K562 (cell line): Measurements from ENCODE around the gene S100A8. TPM values are rescaled to one million over a fixed set of nuclear protein-coding genes. Genes with fewer than 3 reads are reported as not detected.

Experiments used
- ATAC-seq: fragments of 200-7000 bp; cut with Tn5 transposase; 3 replicates; pipeline ENCODE4 v1.9.1; 2020; ENCODE audit warnings: moderate library complexity
- BruUV-seq: library from RNA; stranded (reverse); fragments of 400-500 nt; replicated peaks from 2 replicates; lab custom pipeline; 2021; lab: Mats Ljungman, UMichigan
- CTCF ChIA-PET: fragments of 300-600 bp; formaldehyde crosslinking; extraction: SDS; loops from one replicate; lab custom pipeline; 2021; ENCODE audit warnings: low intra/inter-chr PET ratio; lab: Yijun Ruan, JAX
- POLR2A ChIA-PET: fragments of 300-600, 350-650 bp; sonication (Branson Sonifier 250); formaldehyde crosslinking; extraction: SDS; loops from one replicate; lab custom pipeline; 2021; ENCODE audit warnings: antibody characterized with exemption, inconsistent platforms; lab: Yijun Ruan, JAX
- DNase-seq, 4 experiments: peaks; one replicate each; pipeline versions ENCODE4 v3.0.0 to v3.0.0-alpha.2; 2011 to 2018; ENCODE audit warnings: low spot score in 3 of 4, mixed read lengths in 3 of 4; ENCODE audit errors: extremely low read depth in 1 of 4
- FAIRE-seq: peaks from 2 replicates; lab custom pipeline; 2011; peaks lifted over from hg19 to GRCh38; lab: Jason Lieb, UNC
- H2AFZ ChIP-seq: 2 replicates; pipeline ENCODE4 v1.6.0; 2011; ENCODE audit warnings: low read depth, low read length, control low read depth, inconsistent platforms
- H3K27ac ChIP-seq: fragments of 200-600 bp; 3 replicates; pipeline ENCODE4 v1.8.0; 2011; ENCODE audit warnings: low read depth, mild to moderate bottlenecking, control low read depth, inconsistent platforms, low read length, moderate library complexity, mixed read lengths; ENCODE audit errors: extremely low read depth
- H3K27me3 ChIP-seq, 2 experiments: fragments of 300-600 bp in 1 of 2; 2 replicates in 1 of 2; 3 replicates in 1 of 2; pipeline versions ENCODE4 v1.6.0 to v1.8.0; 2011; ENCODE audit warnings: inconsistent platforms in 2 of 2, low read length in 2 of 2, mild to moderate bottlenecking in 1 of 2, mixed read lengths in 1 of 2, moderate library complexity in 1 of 2; ENCODE audit not compliant: control insufficient read depth in 2 of 2, insufficient read depth in 2 of 2
- H3K36me3 ChIP-seq: fragments of 300-600 bp; 3 replicates; pipeline ENCODE4 v1.8.0; 2011; ENCODE audit warnings: mild to moderate bottlenecking, low read length, inconsistent platforms; ENCODE audit not compliant: control insufficient read depth, insufficient read depth
- H3K4me1 ChIP-seq, 2 experiments: fragments of 200-600 bp in 1 of 2; replicated peaks in 1 of 2; 2 replicates in 1 of 2; 3 replicates in 1 of 2; pipeline versions ENCODE4 v1.5.1 to v1.8.0; 2011; ENCODE audit warnings: inconsistent platforms in 2 of 2, low read length in 2 of 2, mild to moderate bottlenecking in 1 of 2, mixed read lengths in 1 of 2, moderate library complexity in 1 of 2; ENCODE audit not compliant: control insufficient read depth in 2 of 2, insufficient read depth in 2 of 2
- H3K4me2 ChIP-seq: 2 replicates; pipeline ENCODE4 v1.6.1; 2011; ENCODE audit warnings: low read length, control low read depth, inconsistent platforms, mixed read lengths; ENCODE audit not compliant: insufficient read depth
- H3K4me3 ChIP-seq: fragments of 200-600 bp; sonication (generic), shearing (Covaris generic); 2 replicates; pipeline ENCODE4 v1.5.1; 2016; ENCODE audit warnings: control low read depth, inconsistent platforms
- H3K79me2 ChIP-seq: fragments of 200-600 bp; 3 replicates; pipeline ENCODE4 v1.8.0; 2011; ENCODE audit warnings: low read length, inconsistent platforms; ENCODE audit not compliant: control insufficient read depth, insufficient read depth
- H3K9ac ChIP-seq, 2 experiments: 2 replicates each; pipeline versions ENCODE4 v1.6.0 to v1.6.1; 2011; ENCODE audit warnings: low read depth in 2 of 2, low read length in 2 of 2, control low read depth in 1 of 2, inconsistent platforms in 1 of 2, mild to moderate bottlenecking in 1 of 2, mixed read lengths in 1 of 2; ENCODE audit not compliant: insufficient read depth in 1 of 2
- H3K9me1 ChIP-seq: one replicate; pipeline ENCODE4 v1.6.0; 2011; ENCODE audit warnings: inconsistent platforms, mild to moderate bottlenecking, low read length, moderate library complexity; ENCODE audit not compliant: control insufficient read depth, insufficient read depth
- H3K9me3 ChIP-seq: replicated peaks from 2 replicates; pipeline ENCODE4 v1.5.1; 2011; ENCODE audit warnings: low read depth, low read length, inconsistent platforms; ENCODE audit not compliant: control insufficient read depth, insufficient read depth
- H4K20me1 ChIP-seq: replicated peaks from 2 replicates; pipeline ENCODE4 v1.6.1; 2011; ENCODE audit warnings: low read length, inconsistent platforms, mixed read lengths; ENCODE audit not compliant: control insufficient read depth, insufficient read depth
- ATF1 ChIP-seq, 2 experiments: fragments of 450-650 bp in 1 of 2; IDR thresholded peaks; 2 replicates each; pipeline ENCODE4 v1.6.1; 2016; ENCODE audit warnings: missing compliant biosample characterization in 1 of 2, missing genetic modification characterization in 1 of 2
- RAD51 ChIP-seq: fragments of 450-650 bp; IDR thresholded peaks from 2 replicates; pipeline ENCODE4 v1.7.1; 2016; ENCODE audit warnings: low read depth, mild to moderate bottlenecking, borderline replicate concordance
- RNF2 ChIP-seq: sonication (generic); IDR thresholded peaks from 2 replicates; pipeline ENCODE4 v1.6.1; 2016
- ZNF140 ChIP-seq: fragments of 250-450 bp; sonication (Bioruptor Pico); IDR thresholded peaks from 2 replicates; pipeline ENCODE4 v1.8.0; 2021; ENCODE audit warnings: moderate library complexity, mild to moderate bottlenecking, inconsistent platforms
- ZNF384 ChIP-seq: IDR thresholded peaks from 2 replicates; pipeline ENCODE4 v1.6.1; 2012; ENCODE audit warnings: low read depth, low read length, improper control_type of control experiment
- ZNF717 ChIP-seq: fragments of 250-450 bp; sonication (Bioruptor Pico); IDR thresholded peaks from 2 replicates; pipeline ENCODE4 v1.5.0; 2021
- WGBS: fragments of 100-300 bp; shearing (Covaris generic); methylation state at CpG from one replicate; pipeline ENCODE4 v1.1.6; 2016; ENCODE audit warnings: low coverage, mixed read lengths; ENCODE audit not compliant: insufficient coverage; ENCODE audit errors: missing lambda C conversion rate; 5-methylcytosine and 5-hydroxymethylcytosine counted together
- in situ Hi-C: fragments of 300-500 bp; cut with MboI; formaldehyde crosslinking; loops from 4 replicates; pipeline ENCODE4 v1.15.0; 2018; ENCODE audit warnings: inconsistent platforms, mixed read lengths
- intact Hi-C: fragments of 100-400 bp; cut with micrococcal nuclease; formaldehyde crosslinking; loops from 2 replicates; pipeline ENCODE4 v1.14.2; 2022
- polyA plus RNA-seq, 8 experiments: library from polyadenylated mRNA; depleted of rRNA in 4 of 8; stranded (reverse) in 5 of 8; unstranded in 3 of 8; fragments of >200 nt; fragmentation: Nextera tagmentation in 2 of 8; fragmentation: Illumina TruSeq in 1 of 8; extraction: Ambion mirVana in 2 of 8; extraction: Trizol in 1 of 8; gene quantifications; 2 replicates each; pipeline versions ENCODE4 v1.2.1 to v1.2.3, GENCODE V29; 2011 to 2014; ENCODE audit warnings: inconsistent platforms in 1 of 8, missing spikeins in 1 of 8
- total RNA-seq, 7 experiments: library from RNA; depleted of rRNA in 6 of 7; stranded (reverse); fragments of >200 nt in 6 of 7; fragmentation: Illumina TruSeq in 2 of 7; extraction: Trizol in 2 of 7; gene quantifications; 2 replicates each; pipeline versions ENCODE4 v1.2.1 to v1.2.3, GENCODE V29; 2011 to 2021; ENCODE audit warnings: low replicate concordance in 1 of 7
- TF ChIP-seq, protein P1 (sequence below): fragments of 200-600 bp; sonication (generic); IDR thresholded peaks from one replicate; pipeline ENCODE4 v1.6.1; 2012; ENCODE audit warnings: mild to moderate bottlenecking, low read depth, low read length, inconsistent platforms

S100A8 gene
- total and polyA plus RNA-seq, 9 of the 15 experiments (the other 6 are each of a cell fraction or from before 2014, with no cell fraction given) = 0.15 to 0.60 TPM; not detected in 7

DNA sequence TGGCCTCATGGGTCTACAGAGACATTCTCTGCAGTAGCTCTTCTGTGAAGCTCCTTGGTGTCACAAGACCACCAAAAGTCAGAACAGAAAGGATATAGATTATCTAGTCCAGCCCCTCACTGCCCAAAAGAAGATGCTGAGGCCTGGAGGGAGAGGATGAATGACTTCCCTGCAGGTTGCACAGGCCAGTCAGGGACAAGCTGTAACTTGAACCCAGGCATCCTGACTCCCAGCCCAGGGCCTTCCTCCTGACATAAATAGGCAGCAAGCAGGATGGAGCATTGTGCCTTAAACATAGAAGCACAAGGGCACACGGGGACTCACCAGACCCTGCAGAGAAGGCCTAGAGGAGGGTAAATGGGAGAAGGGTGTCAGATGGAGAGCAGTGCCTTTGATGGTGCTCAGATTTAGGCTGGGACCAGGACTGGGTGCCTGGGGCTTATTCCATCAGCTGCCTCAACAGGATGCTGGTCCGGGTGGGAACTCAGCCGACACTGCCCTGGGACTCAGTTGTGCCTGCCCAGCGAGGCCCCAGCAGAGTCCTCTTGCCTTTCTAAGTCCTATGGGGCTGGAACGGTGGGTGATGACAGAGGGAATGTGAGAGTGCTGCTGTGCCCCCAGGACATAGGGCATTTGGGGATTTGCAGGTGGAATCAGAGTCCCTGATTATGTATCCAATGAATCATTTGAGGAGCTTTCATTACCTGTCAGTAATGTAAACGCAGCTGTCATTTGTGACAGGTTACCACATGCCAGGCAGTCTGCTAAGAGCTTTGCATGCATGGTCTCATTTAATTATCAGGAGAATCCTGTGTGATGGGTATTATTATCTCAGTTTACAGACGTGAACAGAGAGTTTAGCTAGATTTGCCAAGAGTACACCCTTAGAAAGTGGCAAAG is 38.6 kb upstream of the S100A8 start:
- H3K27ac ChIP-seq = no peak overlapping the region
- CTCF ChIA-PET = no interaction called here
- H2AFZ ChIP-seq = no peak overlapping the region
- 26% methylated on average over 7 of the region's 7 CpGs for WGBS
- no peak for DNase-seq
- no peak overlapping the region for H3K9ac ChIP-seq
- no peaks in the 10 kb centered on the region for H3K79me2 ChIP-seq
- H3K4me2 ChIP-seq = no peak overlapping the region
- peaks cover 6% of the 10 kb centered on the region for H3K9me1 ChIP-seq
- POLR2A ChIA-PET = interaction anchor here (0.5 to 1.1 kb wide), 4 partner anchors 32 to 1480 kb away, joined by 3 read pairs; no protein-coding TSS in a partner anchor
- no peak for FAIRE-seq
- peaks cover 0 to 6% of the 10 kb centered on the region in 2 experiments; a peak in 3 of 5 replicates for H3K27me3 ChIP-seq
- in situ Hi-C loops = no loop called here
- peaks cover 34 to 39% of the 10 kb centered on the region in 2 experiments for H3K4me1 ChIP-seq
- H3K9me3 ChIP-seq = no peaks in the 10 kb centered on the region
- intact Hi-C loops = loop anchor here (2.0 kb wide), 1 partner anchor 65 kb away; no protein-coding TSS in a partner anchor
- TF ChIP-seq ZNF384 (no peak), RNF2 (no peak), ZNF717 (CRISPR knock-in tag) (no peak), ATF1 (CRISPR knock-in tag; IDR thresholded peaks at IDR 0.05) (no peak), ATF1 (tag; IDR thresholded peaks at IDR 0.05) (no peak), RAD51 (no peak), ZNF140 (CRISPR knock-in tag) (no peak)
- TF ChIP-seq, protein P1, sequence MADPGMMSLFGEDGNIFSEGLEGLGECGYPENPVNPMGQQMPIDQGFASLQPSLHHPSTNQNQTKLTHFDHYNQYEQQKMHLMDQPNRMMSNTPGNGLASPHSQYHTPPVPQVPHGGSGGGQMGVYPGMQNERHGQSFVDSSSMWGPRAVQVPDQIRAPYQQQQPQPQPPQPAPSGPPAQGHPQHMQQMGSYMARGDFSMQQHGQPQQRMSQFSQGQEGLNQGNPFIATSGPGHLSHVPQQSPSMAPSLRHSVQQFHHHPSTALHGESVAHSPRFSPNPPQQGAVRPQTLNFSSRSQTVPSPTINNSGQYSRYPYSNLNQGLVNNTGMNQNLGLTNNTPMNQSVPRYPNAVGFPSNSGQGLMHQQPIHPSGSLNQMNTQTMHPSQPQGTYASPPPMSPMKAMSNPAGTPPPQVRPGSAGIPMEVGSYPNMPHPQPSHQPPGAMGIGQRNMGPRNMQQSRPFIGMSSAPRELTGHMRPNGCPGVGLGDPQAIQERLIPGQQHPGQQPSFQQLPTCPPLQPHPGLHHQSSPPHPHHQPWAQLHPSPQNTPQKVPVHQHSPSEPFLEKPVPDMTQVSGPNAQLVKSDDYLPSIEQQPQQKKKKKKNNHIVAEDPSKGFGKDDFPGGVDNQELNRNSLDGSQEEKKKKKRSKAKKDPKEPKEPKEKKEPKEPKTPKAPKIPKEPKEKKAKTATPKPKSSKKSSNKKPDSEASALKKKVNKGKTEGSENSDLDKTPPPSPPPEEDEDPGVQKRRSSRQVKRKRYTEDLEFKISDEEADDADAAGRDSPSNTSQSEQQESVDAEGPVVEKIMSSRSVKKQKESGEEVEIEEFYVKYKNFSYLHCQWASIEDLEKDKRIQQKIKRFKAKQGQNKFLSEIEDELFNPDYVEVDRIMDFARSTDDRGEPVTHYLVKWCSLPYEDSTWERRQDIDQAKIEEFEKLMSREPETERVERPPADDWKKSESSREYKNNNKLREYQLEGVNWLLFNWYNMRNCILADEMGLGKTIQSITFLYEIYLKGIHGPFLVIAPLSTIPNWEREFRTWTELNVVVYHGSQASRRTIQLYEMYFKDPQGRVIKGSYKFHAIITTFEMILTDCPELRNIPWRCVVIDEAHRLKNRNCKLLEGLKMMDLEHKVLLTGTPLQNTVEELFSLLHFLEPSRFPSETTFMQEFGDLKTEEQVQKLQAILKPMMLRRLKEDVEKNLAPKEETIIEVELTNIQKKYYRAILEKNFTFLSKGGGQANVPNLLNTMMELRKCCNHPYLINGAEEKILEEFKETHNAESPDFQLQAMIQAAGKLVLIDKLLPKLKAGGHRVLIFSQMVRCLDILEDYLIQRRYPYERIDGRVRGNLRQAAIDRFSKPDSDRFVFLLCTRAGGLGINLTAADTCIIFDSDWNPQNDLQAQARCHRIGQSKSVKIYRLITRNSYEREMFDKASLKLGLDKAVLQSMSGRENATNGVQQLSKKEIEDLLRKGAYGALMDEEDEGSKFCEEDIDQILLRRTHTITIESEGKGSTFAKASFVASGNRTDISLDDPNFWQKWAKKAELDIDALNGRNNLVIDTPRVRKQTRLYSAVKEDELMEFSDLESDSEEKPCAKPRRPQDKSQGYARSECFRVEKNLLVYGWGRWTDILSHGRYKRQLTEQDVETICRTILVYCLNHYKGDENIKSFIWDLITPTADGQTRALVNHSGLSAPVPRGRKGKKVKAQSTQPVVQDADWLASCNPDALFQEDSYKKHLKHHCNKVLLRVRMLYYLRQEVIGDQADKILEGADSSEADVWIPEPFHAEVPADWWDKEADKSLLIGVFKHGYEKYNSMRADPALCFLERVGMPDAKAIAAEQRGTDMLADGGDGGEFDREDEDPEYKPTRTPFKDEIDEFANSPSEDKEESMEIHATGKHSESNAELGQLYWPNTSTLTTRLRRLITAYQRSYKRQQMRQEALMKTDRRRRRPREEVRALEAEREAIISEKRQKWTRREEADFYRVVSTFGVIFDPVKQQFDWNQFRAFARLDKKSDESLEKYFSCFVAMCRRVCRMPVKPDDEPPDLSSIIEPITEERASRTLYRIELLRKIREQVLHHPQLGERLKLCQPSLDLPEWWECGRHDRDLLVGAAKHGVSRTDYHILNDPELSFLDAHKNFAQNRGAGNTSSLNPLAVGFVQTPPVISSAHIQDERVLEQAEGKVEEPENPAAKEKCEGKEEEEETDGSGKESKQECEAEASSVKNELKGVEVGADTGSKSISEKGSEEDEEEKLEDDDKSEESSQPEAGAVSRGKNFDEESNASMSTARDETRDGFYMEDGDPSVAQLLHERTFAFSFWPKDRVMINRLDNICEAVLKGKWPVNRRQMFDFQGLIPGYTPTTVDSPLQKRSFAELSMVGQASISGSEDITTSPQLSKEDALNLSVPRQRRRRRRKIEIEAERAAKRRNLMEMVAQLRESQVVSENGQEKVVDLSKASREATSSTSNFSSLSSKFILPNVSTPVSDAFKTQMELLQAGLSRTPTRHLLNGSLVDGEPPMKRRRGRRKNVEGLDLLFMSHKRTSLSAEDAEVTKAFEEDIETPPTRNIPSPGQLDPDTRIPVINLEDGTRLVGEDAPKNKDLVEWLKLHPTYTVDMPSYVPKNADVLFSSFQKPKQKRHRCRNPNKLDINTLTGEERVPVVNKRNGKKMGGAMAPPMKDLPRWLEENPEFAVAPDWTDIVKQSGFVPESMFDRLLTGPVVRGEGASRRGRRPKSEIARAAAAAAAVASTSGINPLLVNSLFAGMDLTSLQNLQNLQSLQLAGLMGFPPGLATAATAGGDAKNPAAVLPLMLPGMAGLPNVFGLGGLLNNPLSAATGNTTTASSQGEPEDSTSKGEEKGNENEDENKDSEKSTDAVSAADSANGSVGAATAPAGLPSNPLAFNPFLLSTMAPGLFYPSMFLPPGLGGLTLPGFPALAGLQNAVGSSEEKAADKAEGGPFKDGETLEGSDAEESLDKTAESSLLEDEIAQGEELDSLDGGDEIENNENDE = no peak
- peaks cover 8% of the 10 kb centered on the region for H4K20me1 ChIP-seq
- BruUV-seq = no TSS peak
- no peak for ATAC-seq
- H3K4me3 ChIP-seq = no peak overlapping the region
- no peaks in the 10 kb centered on the region for H3K36me3 ChIP-seq
